ENCODE data around the gene EGR2.

Gene EGR2

DNA sequence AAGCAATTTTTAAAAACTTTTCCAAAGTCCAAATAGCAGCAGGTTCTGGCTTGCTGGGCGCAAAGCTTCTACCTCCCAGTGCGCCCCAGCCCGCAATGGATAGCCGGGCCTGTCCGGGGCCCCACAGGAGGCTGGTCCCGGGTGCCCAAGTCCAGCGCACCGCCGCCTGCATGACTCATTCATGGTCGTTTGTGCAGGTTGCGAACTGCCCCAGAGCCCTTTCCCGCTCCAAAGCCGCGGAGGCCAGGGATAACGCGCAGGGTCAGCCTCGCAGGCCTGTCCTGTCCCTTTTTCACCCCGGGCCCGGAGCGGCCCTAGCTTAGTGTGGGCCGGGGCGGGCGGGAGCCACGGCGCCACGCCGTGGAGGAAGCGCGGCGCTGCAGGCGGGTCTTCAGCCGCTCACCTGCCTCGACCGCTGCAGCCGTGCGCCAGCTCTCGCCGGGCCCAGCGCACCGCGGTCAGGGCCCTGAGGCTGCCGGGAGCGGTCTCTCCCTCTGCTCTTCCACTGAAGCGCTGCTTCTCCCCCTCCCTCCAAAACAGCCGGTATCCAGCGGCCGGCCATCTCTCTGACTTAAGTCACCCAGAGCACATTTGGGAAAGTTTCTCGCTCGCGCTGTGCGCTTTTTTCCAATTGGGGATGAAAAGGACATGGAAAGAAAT, 1.7 kb upstream of the EGR2 start:
- peak; percentile 59 for DNase-seq (ENCODE audit: low spot score)

- DNase-seq (ENCODE audit: low spot score): no peak
Measured at GRCh38 chr10:62817121-62817765, 1.1 kb upstream of the EGR2 start.

GRCh38 chr10:62816076-62816330, 163 bp downstream of the EGR2 start:
- no peak for DNase-seq (ENCODE audit: low spot score)

- DNase-seq (ENCODE audit: low spot score): no peak
Measured at GRCh38 chr10:62815381-62816075, 638 bp downstream of the EGR2 start.

GRCh38 chr10:62814756-62815380, 1.3 kb downstream of the EGR2 start:
- DNase-seq (ENCODE audit: low spot score): no peak

GRCh38 chr10:62813981-62814380, 2.2 kb downstream of the EGR2 start:
- no peak for DNase-seq (ENCODE audit: low spot score)

- no peak for DNase-seq (ENCODE audit: low spot score)
Measured at GRCh38 chr10:62813453-62813852, 2.7 kb downstream of the EGR2 start.

DNA sequence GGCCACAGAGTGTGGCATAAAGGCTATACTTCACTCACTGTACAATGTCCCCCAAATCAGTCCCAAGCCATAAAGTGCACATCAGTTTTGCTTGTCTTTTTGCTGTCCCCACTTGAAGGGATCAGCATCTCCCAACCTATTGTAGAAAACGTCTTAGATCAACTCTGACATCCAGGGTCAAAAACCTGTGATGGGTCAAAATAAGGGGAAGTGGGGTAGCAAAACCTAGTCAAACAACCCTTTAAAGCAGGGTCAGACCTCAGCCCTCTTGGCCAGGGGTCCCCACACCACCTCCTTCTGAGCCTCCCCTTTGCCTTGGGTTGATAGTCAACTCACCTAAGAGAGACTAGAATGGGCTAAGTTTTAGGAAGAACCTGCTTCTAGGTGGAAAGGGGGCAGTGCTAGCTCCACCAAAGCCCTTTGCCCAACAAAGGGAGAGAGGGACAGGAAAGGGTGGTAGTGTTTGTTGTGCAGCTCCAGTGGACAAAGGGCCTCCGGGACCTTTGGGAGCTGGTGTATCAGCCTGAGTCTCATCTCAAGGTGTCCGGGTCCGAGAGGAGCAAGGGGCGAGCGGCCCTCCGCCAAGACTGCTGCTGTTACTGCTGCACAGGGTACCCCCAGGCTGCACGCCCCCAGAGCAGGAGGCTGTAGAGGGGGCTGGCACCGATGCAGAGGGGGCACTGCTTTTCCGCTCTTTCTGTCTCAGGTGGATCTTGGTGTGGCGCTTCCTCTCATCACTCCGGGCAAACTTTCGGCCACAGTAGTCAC, 3.3 kb downstream of the EGR2 start:
- DNase-seq (ENCODE audit: low spot score): no peak

- no peak for DNase-seq (ENCODE audit: low spot score)
Measured at GRCh38 chr10:62811159-62811875, 4.8 kb downstream of the EGR2 start.

- DNase-seq (ENCODE audit: low spot score): no peak
Measured at GRCh38 chr10:62810156-62810902, 5.8 kb downstream of the EGR2 start.

GRCh38 chr10:62806251-62806650, 9.9 kb downstream of the EGR2 start:
- no peak for DNase-seq (ENCODE audit: low spot score)

DNA sequence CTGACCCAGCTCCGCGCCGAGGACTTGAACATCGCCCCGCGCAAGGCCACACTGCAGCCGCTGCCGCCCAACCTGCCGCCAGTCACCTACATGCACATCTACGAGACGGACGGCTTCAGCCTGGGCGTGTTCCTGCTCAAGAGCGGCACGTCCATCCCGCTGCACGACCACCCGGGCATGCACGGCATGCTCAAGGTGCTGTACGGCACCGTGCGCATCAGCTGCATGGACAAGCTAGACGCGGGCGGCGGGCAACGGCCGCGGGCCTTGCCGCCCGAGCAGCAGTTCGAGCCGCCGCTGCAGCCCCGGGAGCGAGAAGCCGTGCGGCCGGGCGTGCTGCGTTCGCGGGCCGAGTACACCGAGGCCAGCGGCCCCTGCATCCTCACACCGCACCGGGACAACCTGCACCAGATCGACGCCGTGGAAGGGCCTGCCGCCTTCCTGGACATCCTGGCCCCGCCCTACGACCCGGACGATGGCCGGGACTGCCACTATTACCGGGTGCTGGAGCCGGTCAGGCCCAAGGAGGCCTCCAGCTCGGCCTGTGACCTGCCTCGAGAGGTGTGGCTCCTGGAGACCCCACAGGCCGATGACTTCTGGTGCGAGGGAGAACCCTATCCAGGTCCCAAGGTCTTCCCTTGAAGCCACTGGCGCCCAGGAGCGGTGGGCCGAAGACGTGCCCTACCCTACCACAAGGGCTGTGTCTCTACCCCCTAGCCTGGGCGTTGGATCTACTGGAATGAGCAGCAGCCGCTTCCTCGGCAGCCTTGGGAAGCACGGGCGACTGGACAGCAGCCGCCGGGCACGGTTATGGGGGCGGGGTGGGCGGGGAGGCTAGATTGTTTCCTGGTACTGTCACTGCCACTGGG, 10.7 kb downstream of the EGR2 start:
- no peak for DNase-seq (ENCODE audit: low spot score)

DNA sequence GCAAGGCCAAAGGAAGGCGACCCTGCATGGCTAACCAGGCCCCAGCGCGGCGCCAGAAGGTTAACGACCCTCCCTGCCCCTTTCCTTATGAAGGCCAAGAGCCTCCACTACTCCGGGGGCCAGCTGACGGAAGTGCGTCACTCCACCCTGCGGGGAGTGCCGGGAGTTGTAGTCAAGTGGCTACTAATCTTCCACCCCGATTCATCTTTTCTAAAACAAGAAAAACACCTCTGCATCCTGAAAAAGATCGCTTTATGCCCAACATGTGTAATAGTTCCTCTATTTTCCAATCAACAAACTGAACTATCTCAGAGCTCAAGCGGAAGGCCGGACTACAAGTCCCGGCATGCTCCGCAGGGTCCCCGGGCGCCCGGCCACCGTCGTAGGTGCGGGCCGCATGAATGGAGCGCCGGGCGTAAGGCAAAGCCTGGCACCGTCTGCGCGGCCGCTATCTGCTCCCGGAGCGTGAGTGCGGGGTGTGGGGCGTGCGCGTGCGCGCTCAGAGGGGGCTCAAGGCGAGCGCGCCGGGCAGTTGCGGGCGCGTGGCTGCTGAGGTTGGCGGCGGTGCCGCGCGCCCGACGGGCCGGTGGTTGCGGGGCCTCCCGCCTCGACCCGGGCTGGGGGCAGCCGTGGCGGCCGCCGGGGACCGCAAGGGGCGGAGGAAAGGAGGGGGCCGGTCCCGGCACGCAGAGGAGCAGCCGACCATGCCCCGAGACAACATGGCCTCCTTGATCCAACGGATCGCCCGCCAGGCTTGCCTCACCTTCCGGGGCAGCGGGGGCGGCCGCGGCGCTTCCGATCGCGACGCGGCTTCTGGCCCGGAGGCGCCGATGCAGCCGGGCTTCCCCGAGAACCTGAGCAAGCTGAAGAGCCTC, 11.6 kb downstream of the EGR2 start, which contains the start of gene ADO:
Gene ADO, plus strand, starts transcription at position 365 of the 875 bp plus-strand sequence. Its CDS starts 340 bp downstream, at position 705.
- peak; percentile 82 for DNase-seq (ENCODE audit: low spot score)

GRCh38 chr10:62803724-62804355, 12.3 kb downstream of the EGR2 start:
- DNase-seq (ENCODE audit: low spot score): no peak

- DNase-seq (ENCODE audit: low spot score): no peak
Measured at GRCh38 chr10:62801871-62802270, 14.3 kb downstream of the EGR2 start.

DNA sequence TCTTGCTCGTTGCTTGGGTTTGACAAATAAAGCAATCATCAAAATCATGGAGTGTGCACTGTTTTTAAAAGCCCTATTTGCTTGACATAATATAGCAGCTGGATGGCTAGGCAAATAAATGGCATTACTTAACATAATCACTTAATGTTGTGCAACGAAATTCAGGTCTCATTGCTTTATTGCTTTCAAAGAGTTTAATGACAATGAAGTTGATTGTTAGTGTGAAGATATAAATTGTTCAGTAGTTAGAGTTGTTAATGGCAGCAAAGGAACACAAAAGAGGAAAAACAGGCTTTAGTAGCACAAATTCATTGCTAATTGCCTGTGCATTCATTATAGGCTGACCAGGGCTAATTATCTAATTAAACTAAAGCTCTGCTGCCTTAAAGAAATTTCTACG, 19.3 kb downstream of the EGR2 start:
- no peak for DNase-seq (ENCODE audit: low spot score)

DNA sequence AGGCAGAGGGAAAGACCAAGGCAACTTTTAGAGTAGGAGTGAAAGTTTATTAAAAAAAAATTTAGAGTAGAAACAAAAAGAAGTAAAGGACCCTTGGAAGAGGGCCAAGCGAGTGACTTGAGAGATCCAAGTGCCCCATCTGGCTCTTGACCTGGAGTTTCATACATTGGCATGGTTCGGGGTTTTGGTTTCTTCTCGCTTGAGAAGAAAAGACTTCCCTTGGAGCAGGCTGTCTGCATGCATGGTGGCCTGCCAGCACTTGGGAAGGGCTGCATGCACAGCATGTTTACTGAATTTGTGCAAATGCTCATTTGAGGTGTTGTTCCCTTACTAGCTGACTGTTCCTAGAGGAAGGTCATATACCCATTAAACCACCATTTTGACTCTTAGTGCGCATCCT, 20.4 kb downstream of the EGR2 start:
- DNase-seq (ENCODE audit: low spot score): no peak

GRCh38 chr10:62795100-62795499, 21.1 kb downstream of the EGR2 start:
- DNase-seq (ENCODE audit: low spot score): no peak

Data from hematopoietic multipotent progenitor cell treated with erythropoietin and hydrocortisone succinate and interleukin-3 and kit ligand, for 17 days (in vitro differentiated cells).